ENCODE results near the gene FABP7. TPM values are rescaled to one million over a fixed set of nuclear protein-coding genes. Genes with fewer than 3 reads are reported as not detected.

The FABP7 gene
- total RNA-seq, 1 donor = not detected

- DNase-seq (ENCODE audit: low read depth) = no peak
- H3K4me3 ChIP-seq (ENCODE audit: low read depth, low read length) = no peak overlapping the region
- no peak for TF ChIP-seq CTCF (IDR thresholded peaks at IDR 0.05; ENCODE audit: insufficient read depth, low read length)
Measured at GRCh38 chr6:122799140-122799745, 19.7 kb downstream of the FABP7 start.

DNA sequence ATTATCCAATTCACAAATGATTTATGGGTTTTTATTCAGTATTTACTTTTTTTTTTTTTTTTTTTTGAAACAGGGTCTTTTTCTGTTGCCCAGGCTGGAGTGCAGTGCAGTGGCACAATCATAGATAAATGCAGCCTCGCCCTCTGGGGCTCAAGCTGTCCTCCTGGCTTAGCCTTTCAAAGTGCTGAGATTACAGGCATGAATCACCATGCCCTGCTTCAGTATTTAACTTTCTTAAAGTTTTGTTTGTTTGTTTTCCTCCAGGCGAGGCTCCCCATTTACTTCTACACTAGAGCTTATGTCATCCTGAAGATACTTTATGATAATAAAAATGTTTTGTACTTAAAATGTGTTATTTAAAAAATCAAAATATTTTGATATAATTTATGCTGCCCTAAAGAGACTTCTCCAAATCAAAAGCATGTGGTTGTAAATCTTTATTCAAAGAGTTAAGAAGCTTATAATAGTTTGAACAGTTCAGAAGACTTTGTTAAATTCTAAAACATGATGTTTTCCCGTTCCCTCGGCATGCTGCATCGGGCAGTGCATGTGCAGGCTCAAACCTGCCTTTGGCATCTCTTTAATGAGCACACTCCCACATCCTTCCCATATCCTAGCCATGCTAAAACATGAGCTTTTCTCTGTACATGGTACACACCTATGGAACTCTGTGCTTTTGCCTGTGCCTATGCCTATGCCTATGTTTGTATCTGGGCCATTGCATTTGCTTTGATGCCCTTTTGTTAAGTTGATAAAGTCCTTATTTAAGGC, 20.6 kb downstream of the FABP7 start:
- peak; percentile 47 for DNase-seq (ENCODE audit: low read depth)
- no peak overlapping the region for H3K4me3 ChIP-seq (ENCODE audit: low read depth, low read length)
- TF ChIP-seq CTCF (IDR thresholded peaks at IDR 0.05; ENCODE audit: insufficient read depth, low read length) = no peak

- DNase-seq (ENCODE audit: low read depth) = no peak
- no peak overlapping the region for H3K4me3 ChIP-seq (ENCODE audit: low read depth, low read length)
- no peak for TF ChIP-seq CTCF (IDR thresholded peaks at IDR 0.05; ENCODE audit: insufficient read depth, low read length)
Measured at GRCh38 chr6:122800906-122801305, 21.4 kb downstream of the FABP7 start.

GRCh38 chr6:122801397-122801796, 21.9 kb downstream of the FABP7 start:
- no peak for DNase-seq (ENCODE audit: low read depth)
- no peak for TF ChIP-seq CTCF (IDR thresholded peaks at IDR 0.05; ENCODE audit: insufficient read depth, low read length)
- no peak overlapping the region for H3K4me3 ChIP-seq (ENCODE audit: low read depth, low read length)

DNA sequence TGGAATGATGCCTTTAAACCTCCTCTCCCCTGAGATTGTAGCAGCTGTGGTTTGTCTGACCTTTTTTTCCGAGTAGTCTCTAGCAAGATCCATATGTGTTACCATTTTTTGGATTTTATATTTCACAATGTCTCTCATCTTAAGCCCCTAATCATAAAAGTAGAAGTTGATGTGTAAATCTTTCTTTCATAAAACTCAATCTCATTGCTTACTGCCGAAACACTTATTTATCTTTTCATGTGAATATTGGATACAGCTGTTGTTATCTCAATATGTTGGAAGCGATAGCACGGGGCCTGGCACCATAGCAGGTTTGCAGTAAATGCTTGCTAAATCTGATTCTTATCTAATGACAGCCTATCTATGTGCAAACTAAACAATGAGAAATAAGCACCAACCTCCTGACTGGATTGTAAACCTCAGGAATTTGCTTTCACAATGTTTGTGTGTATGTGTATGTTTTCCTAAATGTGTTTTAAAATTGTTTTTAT, 23.7 kb downstream of the FABP7 start:
- peak; percentile 98 for DNase-seq (ENCODE audit: low read depth)
- no peak overlapping the region for H3K4me3 ChIP-seq (ENCODE audit: low read depth, low read length)
- no peak for TF ChIP-seq CTCF (IDR thresholded peaks at IDR 0.05; ENCODE audit: insufficient read depth, low read length)

- TF ChIP-seq CTCF (IDR thresholded peaks at IDR 0.05; ENCODE audit: insufficient read depth, low read length) = no peak
- no peak for DNase-seq (ENCODE audit: low read depth)
- H3K4me3 ChIP-seq (ENCODE audit: low read depth, low read length) = no peak overlapping the region
Measured at GRCh38 chr6:122804962-122805485, 25.5 kb downstream of the FABP7 start.
